ENCODE measurements around the gene SLC4A8. TPM values are rescaled to one million over a fixed set of nuclear protein-coding genes. Genes with fewer than 3 reads are reported as not detected.

SLC4A8 gene
- total RNA-seq, 2 donors from 2014 or later = 0.59 to 1.1 TPM

DNA sequence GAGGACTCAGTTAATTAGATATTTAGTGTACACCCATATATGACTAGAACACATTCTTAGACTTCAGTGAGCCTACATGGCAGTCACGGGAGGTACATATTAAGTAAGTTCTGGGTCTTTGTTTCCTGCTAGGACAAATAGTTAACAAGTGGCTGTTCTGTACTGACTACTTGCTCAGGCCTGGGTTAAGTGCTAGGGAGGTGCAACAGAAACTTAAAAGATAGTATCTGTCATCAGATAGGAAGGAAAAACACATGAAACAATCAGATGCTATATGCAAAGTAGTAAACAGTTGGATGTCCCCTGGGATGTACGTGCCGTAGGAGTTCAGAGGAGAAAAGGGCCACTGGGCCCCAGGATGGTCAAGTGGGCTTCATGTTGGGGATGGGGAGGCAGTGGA lies 59.5 kb downstream of the SLC4A8 start:
- no peak overlapping the region for H3K4me3 ChIP-seq
- no peak overlapping the region for H3K9ac ChIP-seq (ENCODE audit: low read depth in 2 of 2, low read length in 2 of 2)
- no peaks in the 10 kb centered on the region for H3K9me3 ChIP-seq
- no peaks in the 10 kb centered on the region for H3K36me3 ChIP-seq
- intact Hi-C loops (cut with DNase I) = no loop called here
- TF ChIP-seq, protein P1, sequence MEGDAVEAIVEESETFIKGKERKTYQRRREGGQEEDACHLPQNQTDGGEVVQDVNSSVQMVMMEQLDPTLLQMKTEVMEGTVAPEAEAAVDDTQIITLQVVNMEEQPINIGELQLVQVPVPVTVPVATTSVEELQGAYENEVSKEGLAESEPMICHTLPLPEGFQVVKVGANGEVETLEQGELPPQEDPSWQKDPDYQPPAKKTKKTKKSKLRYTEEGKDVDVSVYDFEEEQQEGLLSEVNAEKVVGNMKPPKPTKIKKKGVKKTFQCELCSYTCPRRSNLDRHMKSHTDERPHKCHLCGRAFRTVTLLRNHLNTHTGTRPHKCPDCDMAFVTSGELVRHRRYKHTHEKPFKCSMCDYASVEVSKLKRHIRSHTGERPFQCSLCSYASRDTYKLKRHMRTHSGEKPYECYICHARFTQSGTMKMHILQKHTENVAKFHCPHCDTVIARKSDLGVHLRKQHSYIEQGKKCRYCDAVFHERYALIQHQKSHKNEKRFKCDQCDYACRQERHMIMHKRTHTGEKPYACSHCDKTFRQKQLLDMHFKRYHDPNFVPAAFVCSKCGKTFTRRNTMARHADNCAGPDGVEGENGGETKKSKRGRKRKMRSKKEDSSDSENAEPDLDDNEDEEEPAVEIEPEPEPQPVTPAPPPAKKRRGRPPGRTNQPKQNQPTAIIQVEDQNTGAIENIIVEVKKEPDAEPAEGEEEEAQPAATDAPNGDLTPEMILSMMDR (IDR thresholded peaks at IDR 0.05) = no peak
- no peaks in the 10 kb centered on the region for H3K4me1 ChIP-seq
- no peaks in the 10 kb centered on the region for H3K27me3 ChIP-seq
- DNase-seq = no peak
- no peak overlapping the region for H3K27ac ChIP-seq

DNA sequence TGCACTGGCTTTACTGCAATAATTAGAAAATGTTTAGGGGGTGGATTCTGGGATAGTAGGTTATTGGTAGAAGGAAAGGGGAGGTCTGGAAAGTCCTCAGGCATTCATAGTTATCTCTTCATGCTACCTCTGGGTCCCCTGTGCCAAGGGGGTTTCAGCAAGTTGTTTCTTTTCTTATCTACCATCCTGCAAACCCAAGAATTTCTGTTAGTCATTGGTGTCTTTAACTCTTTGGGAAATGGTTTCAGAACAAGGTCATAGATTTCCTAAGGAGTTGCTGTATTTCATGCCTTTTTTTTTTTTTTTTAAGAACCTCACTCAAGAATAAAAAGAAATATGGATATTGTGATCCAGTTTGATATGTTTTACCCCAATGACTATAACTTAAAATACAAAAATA lies 63.6 kb downstream of the SLC4A8 start:
- Histone ChIP-seq H3K27ac (no peak overlapping the region), H3K4me1 (no peaks in the 10 kb centered on the region), H3K9ac (ENCODE audit: low read depth in 2 of 2, low read length in 2 of 2) (no peak overlapping the region), H3K4me3 (no peak overlapping the region), H3K9me3 (no peaks in the 10 kb centered on the region), H3K27me3 (no peaks in the 10 kb centered on the region), H3K36me3 (no peaks in the 10 kb centered on the region)
- DNase-seq = no peak
- TF ChIP-seq, protein P1 (IDR thresholded peaks at IDR 0.05) = no peak
- intact Hi-C loops (cut with DNase I) = no loop called here

DNA sequence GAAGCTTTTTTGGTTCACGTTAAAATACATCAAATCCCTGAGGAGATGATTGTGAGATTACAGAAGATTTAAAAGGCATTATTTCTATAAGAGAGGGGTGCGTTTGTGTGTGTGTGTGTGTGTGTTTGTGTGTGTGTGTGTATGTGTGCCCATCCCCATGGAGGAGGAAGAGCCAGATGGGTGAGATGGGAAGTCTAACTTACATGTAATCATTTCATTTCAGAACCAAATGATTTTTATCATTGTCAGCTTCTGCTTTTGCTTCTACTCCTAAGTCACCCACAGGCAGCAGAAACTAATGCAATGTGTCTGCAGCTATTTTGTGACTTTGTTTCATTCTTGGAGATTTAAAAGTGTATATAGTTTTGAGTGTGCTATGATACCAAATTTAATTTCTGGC lies 68.7 kb downstream of the SLC4A8 start:
- Histone ChIP-seq H3K27me3 (no peaks in the 10 kb centered on the region), H3K27ac (no peak overlapping the region), H3K4me1 (no peaks in the 10 kb centered on the region), H3K9me3 (no peaks in the 10 kb centered on the region), H3K9ac (ENCODE audit: low read depth in 2 of 2, low read length in 2 of 2) (no peak overlapping the region), H3K4me3 (no peak overlapping the region), H3K36me3 (no peaks in the 10 kb centered on the region)
- TF ChIP-seq, protein P1 (IDR thresholded peaks at IDR 0.05) = no peak
- intact Hi-C loops (cut with DNase I) = no loop called here
- no peak for DNase-seq

DNA sequence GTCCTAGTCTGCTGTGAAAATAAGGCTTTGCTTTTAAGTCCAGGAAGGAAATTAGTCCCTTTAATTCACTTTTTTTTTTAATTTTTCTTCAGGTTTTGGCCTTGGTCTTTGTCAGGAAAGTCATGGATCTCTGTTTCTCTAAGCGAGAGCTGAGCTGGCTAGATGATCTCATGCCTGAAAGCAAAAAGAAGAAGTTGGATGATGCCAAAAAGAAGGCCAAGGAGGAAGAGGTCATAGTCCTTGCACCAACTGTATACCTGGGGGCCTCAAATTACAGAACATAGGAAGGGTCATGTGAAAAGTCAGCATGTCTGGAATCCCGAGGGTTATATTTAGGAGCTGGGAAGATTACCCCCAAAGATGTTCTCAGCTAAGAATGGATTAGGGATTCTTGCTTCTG lies 72.3 kb downstream of the SLC4A8 start:
- TF ChIP-seq, protein P1 (IDR thresholded peaks at IDR 0.05) = no peak
- no peak for DNase-seq
- Histone ChIP-seq H3K27ac (no peak overlapping the region), H3K27me3 (no peaks in the 10 kb centered on the region), H3K4me3 (no peak overlapping the region), H3K9me3 (no peaks in the 10 kb centered on the region), H3K4me1 (no peaks in the 10 kb centered on the region), H3K9ac (ENCODE audit: low read depth in 2 of 2, low read length in 2 of 2) (no peak overlapping the region), H3K36me3 (no peaks in the 10 kb centered on the region)
- intact Hi-C loops (cut with DNase I) = no loop called here

DNA sequence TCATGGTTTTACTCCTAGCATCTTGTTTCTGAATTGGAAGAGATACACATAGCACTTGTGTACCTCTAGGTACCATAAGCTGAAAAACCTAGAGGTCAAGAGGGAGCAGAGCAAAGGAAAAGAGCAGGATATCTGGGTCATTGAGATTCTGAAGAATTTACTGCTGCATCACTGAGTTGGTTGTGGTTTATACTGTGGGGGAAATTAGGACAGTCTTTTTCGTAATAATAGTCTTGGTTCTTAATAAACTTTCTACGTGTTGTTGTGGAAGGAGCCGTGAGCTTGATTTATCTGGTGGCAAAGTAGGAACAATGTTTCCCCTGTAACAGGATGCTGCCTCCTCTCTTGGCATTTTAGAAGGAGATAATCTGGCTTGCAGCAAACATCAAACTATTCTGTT lies 80.2 kb downstream of the SLC4A8 start:
- Histone ChIP-seq H3K9me3 (no peaks in the 10 kb centered on the region), H3K27me3 (no peaks in the 10 kb centered on the region), H3K4me1 (no peaks in the 10 kb centered on the region), H3K9ac (ENCODE audit: low read depth in 2 of 2, low read length in 2 of 2) (no peak overlapping the region), H3K4me3 (no peak overlapping the region), H3K36me3 (no peaks in the 10 kb centered on the region), H3K27ac (no peak overlapping the region)
- TF ChIP-seq, protein P1 (IDR thresholded peaks at IDR 0.05) = no peak
- no peak for DNase-seq
- intact Hi-C loops (cut with DNase I) = no loop called here
